NCI-H1048 (cell line): ENCODE data around the gene TMEM119.

Experiments
- DNase-seq: peaks from one replicate; lab custom pipeline; 2025; lab: John Stamatoyannopoulos, UW

The TMEM119 gene, protein sequence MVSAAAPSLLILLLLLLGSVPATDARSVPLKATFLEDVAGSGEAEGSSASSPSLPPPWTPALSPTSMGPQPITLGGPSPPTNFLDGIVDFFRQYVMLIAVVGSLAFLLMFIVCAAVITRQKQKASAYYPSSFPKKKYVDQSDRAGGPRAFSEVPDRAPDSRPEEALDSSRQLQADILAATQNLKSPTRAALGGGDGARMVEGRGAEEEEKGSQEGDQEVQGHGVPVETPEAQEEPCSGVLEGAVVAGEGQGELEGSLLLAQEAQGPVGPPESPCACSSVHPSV

DNA sequence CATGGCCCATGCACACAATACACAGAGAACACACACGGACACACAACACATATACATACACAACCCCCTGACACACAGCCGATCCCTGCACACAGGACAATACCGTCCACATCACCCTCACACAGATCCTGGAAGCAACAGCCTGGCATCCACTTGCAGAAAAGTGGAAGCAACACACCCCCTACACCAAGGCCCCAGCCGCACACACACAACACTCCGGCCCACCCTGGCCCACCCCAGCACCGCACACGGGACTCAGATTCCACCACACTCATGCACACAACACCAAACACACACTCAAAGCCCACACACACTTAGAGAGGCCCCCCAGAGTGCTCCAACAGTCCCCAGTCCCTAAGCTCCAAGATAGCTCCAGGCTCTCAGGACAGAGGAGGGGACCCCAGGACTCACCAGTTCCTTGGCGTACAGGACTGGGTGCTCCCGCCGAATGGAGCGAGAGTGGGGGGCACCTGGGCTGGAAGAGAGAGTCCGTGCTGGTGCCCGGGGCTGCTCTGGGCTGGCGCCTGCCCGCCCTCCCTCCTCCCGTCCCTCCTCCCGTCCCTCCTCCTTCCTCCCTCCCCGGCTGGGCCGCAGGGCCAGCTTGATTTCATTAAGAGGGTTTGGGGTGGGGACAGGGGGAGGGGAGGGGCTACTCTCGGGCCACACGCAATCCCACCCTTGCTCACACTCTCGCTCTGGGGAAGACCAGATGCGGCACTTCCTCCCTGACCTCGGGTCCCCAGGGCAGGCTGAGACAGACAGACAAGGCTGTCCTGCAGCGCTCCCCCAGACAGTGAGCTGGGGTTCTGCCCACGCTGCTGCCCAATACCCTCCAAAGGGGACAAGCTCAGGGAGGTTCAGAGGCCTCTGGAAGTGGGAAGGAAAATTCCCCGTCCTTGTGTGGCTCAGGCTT, at the start of gene TMEM119:
Gene TMEM119 (minus strand): TSS at position 526 of the 913 bp plus-strand sequence. CDS start 5,701 bp downstream, outside the sequence.
- no peak for DNase-seq

DNA sequence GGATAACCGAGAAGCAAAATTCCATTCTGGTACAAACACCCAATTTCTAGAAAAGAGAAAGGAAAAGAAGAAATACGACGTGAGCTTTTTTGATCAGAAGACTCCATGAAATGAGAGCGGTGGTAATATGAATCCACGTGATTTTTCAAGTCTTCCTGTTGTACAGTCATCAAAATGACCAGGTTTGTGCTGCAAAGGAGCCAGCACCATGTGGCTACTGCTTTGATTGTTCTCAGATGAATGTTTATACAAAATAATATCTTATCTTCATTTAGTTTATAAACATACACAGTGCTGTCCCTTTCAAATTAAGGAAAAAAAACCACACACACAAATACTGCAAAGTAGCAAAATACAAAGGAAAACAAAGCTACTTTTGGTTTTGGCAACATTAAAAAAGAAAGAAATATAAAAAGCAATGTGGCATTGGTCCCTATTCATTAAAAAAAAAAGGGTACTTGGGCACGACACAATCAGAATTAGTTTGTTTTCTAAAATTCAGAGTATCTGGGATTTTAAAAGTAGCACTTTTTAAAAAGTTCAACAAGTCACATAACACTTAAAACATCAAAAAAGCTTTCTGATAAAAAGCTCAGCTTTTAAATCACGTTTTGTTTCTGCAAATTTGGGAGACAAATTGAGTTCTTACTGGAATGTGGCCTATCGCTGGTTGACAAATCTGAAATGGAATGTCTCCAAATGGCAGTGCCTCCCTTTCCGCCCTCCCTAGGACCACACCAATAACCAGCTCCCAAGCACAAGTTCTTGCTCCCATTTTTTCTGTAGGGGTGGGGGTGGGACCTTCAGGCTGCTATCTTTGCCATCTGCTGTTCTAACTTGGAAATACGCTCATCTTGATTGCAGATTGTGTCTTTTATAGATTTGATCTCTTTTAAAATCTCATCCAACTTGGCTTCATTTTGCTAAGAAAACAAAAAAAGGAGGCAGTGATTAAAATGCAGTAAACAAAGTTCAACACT, 49.0 kb upstream of the TMEM119 start:
- DNase-seq: no peak

GRCh38 chr12:108645686-108646599, 48.1 kb upstream of the TMEM119 start:
- no peak for DNase-seq

- no peak for DNase-seq
Observed at GRCh38 chr12:108644811-108645120, 46.9 kb upstream of the TMEM119 start.

GRCh38 chr12:108643941-108644810, 46.3 kb upstream of the TMEM119 start:
- DNase-seq: no peak

- DNase-seq: no peak
Observed at GRCh38 chr12:108642899-108643654, 45.2 kb upstream of the TMEM119 start.

DNA sequence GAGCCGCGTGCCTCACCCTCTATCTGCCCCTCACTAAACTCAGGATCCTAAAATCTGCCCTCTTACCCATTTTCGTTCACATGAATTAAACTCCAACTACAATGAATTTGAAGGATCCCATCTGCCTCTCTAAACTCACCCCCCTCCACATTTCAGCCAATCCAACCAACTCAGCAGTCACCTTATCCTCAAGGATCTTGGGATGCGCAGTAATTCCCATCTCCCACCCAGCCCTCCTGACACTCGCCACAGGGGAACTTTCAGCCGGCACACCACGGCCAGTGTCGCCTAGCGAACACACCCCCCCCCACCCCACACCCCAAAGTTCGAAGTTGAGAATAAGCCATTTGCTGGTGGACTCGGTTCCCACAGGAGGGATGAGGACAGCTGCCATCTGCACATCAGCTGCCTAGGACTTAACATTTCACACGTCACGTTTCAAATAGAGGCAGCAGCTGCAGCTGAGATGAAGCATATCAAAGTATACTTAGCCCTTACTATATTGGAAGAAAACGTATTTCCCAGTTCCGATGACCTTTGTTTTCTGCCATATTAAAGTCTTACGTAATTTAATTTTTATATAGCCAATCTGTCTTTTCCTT, 44.5 kb upstream of the TMEM119 start:
- no peak for DNase-seq

GRCh38 chr12:108641446-108642268, 43.8 kb upstream of the TMEM119 start:
- DNase-seq: no peak

DNA sequence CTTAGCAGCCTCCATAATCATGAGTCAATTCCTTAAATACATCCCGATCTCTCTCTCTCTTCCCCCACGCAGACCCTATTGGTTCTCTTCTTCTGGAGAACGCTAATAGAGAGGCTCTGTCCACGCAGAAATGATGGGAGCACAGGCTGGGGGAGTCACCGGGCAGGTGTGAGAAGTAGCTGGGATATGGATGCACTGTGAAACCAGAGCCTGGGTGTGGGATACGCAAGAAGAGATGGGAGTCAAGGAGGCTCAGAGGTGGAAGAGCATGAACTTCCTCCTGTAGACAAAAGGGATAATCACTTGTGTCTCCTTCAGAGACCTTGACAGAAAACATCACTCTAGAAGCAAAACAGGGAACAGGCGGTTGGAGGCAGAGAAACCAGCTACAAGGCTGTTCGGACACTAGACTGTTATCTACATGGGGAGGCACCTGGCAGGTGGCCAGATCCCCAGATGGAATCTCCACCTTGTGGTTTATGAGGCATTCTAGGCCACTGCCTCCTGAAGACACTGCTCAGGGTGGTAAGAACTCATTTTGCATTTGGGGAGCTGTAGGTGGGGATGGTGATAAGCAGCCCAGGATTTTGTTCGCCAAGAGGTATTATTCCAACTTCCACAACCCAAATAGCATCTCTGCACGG, 43.0 kb upstream of the TMEM119 start:
- DNase-seq: no peak

DNA sequence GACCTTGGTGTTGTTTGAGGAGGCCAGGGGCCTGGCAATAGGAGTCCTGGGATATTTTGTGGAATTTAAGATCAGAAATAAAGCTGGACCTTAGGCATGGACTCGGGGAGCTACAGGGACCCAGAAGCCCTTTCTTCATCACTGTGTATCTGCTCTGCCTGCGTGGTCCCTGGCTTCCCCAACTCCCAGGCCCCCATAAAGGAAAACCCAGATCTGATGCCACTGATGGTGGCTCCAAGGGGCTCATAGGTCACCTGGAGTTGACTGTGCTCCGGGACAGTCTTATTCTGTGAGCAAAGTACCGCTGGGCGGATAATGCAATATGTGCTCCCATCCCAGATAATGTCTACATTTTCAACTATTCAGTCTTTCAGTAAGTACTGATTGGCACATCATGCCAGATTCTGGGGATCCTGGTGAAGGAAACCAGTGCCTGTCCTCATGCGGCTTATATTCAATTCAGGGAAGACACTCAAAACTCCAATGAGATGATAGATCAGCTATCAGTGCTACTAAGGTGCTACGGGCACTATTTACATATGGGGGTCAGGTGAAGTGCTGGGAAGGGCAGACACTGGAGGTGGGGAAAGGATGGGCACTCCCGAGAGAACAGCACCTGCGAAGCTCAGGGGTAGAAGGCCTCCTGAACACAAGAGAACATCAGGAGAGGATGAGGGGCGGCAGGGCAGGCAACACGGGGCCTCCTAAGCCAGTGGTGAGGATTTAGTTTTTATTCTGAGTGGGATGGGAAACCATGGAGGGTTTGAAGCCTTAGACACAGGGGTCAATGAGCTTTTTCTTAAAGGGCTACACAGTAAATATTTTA, 41.3 kb upstream of the TMEM119 start:
- DNase-seq: no peak

- DNase-seq: no peak
Observed at GRCh38 chr12:108638141-108638827, 40.4 kb upstream of the TMEM119 start.

DNA sequence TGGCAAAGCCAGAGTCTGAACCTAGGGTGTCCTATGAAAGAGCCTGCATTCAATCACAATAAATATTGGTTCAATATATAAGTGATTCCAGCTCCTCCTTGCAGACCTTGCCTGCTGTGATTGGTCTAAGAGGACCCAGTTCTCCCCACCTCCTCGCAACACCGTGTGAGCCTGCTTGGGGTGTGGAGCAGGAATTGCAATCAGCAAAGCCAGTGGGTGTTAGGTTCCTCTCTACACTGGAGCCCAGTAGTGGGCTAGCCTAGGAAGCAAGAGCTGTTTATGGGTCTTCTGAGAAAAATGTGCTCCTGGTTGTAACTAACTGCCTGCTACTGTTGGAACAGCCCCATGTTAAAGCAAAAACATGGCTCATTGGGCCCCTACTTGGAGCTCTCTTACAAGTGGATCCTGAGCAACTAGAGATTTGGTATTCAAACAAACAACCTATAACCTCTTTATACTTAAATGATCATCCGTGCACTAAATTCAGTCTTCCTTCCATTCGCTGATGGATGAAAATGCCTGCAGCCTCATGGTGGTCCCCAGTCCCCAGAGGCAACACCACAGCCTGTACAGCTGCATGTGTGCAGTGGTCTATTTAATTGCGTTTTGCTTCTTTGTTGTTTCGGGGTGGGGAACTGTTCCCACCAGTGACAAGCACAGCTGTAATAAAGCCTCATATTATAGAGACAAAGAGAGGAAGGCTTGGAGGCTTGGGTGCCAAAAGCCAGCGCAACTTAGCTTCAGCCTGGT, 39.5 kb upstream of the TMEM119 start:
- no peak for DNase-seq

GRCh38 chr12:108635997-108636808, 38.3 kb upstream of the TMEM119 start:
- no peak for DNase-seq
